Activated CD4-positive, CD25-positive, alpha-beta regulatory T cell treated with anti-CD3 and anti-CD28 coated beads, Interleukin-2, amount 50 U/mL, for 24 hours (primary cell): ENCODE results near the gene ZFAND6.

Source experiments
- ATAC-seq, 2 donors: fragments of 150-1000 bp; cut with Tn5 transposase; one replicate each; pipeline ENCODE4 v1.10.0; 2021; ENCODE audit warnings: mild to moderate bottlenecking in 1 of 2, moderate library complexity in 1 of 2

Gene ZFAND6

DNA sequence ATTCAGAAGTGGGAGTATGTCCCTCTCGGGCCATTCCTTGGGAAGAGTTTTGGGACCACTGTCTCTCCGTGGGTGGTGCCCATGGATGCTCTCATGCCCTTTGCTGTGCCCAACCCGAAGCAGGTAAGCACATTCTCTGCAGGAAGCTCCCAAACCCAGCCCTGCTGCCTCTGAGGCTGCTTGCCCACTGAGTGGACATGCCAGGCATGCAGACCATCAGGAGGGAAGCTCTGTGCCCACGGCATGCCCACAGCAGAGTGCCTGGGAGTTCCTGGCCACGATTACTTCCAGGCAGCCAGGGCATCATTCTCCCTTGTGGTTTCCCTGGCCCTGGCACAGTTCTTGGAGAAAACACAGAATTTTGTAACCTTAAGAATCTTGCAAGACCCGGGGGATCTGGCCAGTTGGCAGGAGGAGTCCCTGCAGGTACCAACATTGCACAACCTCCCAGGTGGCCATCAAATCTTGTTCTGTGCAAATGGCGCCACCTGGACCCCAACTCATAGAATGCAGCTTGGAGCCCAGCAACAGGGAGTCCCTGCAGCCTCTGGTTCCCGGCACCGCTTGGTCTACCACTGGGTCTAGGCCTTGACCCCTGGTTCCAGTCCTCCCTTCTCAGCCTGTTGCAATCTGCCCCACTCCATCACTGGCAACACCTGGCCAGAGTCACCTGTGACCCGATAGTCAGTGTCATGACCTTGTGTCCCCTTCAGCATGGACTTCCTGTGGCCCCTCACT, 113.7 kb downstream of the ZFAND6 start:
- ATAC-seq: peak; percentile 77 to 78

DNA sequence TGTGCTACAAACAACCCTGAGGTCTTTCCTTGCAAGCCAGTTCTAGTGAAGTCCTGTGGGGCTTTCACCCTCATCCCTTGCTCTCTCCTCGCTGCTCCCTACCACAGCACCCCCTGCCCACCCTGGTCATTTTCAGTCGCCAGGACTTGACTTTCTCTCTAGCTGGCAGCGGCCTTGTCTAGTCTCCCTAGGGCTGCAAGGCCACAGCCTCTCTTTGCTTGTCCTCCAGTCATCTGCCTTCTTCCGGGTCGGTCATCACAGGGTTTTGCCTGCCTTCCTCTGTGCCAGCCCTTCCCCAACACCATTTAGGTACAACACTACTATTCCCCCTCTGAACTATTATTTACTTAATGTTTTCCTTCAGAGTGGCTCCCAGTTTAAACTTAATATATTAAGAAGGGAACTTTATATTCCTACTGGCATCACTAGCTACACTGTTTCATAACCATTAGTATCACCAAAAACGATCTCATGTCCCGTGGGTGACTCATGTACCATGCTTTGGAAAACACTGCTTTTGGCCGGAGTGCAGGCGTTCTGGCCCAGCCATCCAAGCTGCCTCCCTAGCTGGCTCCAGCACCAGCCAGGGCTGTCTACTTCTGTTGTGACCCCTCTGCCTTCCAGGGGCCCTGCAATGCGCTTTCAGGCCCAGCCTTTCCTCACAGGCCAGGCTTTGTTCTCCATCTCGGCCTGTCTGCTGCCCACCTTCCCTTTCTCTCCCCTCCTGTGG, 114.7 kb downstream of the ZFAND6 start:
- no peak for ATAC-seq

DNA sequence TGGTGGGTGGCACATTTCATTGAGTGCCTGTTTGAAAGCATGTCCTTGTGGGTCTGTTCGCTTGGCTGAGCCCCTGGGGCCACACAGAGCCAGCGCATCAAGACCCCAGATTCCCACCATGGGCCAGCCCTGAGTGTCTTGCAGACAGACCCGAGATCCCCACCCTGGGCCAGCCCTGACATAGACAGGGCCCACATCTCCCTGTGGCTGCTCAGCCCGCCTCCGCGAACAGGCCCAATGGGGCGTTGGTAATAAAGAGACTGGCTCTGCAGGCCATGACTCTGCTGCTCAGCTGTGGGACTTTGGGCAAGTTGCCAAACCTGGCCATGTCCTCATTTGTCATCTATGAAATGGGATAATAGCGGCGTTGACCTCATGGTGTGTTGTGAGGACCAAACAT, 116.0 kb downstream of the ZFAND6 start:
- ATAC-seq: no peak

DNA sequence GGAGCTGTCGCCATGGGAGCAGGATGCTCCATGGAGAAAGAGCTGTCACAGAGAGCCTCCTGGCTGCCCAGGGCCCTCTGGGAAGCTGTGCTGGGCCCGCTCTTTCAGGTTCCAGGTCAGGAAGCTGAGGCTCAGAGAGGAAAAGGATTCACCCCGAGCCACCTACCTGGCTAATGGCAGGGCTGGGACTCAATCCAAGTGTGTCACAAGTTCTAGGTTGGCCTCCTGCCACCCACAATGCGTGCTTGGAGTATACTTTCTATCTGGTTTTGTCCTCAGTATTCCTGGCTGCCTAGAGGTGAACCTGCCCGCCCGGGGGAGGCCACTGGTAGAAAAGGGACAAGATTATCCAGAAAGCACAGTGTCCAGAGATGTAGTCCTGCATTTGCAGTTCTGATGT, 117.0 kb downstream of the ZFAND6 start:
- ATAC-seq: no peak

DNA sequence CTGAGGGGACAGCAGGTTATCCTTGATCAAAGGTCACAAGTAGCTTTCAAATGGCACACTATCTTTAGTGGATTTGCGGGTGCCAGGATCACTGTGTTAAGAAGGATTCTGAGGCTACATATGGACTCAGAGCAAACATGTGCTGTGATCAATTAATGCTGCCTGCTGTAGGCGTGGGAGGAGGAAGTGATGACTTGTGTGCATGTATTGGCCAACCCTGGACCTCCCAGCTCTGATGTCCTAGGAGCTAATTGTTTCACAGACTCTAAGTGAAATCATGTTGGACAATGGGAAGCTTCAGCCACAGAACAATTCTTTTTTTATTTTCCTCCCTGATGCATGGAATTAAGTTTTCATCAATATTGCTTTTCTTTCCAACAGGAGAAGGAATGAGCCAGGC, 117.7 kb downstream of the ZFAND6 start:
- ATAC-seq: no peak

DNA sequence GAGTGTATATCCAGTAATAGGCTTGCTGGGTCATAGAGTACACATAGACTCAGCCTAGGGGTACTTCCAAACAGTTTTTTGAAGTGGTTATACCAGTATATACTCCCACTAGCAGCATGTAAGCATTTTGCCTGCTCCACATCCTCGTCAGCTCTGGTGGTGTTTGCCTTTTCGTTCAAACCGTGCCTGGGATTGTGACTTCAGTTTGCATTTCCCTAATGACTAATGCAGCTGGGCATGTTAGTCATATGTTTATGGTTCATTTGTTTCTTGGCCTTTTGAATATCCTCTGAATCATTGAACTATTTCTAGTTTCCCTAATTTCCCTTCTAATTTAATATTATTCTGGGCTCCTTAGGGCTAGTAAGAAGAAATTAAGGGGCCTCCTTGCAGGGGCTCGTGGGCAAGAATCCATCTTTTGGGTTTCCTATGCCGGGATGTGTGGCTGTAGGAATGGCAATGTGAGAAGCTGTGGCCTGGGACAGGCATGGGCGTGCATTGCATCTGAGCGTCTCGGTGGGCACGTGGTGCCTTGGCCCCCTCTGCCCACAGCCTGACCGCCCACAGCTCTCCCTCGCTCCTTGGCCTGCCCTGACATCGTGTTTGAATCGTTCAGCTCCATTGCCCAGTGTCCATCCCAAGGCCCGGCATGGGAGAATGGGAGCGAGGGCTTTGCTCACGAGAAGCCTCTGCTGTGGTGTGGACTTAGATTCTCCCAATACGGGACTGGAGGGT, 119.7 kb downstream of the ZFAND6 start:
- ATAC-seq: no peak

DNA sequence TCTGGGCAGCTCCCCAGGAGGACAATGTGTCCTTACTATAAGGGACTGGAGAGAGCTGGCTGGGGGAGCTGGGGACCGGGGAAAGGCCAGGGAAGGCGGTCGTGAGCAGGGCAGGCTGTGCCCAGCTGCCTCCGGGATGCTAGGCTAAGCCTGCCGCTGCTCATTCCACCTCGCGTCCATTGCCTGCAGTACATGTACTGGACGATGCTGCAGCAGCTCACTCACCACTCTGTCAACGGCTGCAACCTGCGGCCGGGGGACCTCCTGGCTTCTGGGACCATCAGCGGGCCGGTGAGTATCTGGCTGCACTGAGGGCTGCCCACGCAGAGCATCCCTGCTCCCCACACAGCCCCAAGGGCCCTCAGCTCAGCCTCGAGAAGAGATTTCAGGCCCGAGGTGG, 120.5 kb downstream of the ZFAND6 start:
- no peak for ATAC-seq

DNA sequence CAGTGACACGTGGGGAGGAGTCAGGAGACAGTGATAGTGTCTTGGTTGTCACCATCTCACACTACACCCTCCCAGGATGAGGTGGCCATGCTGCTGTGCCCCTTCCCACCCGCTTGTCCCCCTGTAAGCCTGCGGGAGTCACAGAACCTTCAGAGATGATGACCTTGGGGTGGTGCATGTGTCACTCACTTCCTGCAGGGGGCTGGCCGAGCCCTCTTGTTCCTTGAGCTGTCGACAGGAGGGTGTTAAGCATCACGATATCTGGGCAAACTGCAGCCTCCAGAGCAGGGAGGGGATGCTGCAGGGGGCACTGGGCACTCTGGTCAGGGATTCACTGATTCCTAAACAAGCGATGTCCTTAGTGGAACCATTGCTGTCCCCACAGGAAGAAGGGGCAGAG, 121.0 kb downstream of the ZFAND6 start:
- no peak for ATAC-seq

DNA sequence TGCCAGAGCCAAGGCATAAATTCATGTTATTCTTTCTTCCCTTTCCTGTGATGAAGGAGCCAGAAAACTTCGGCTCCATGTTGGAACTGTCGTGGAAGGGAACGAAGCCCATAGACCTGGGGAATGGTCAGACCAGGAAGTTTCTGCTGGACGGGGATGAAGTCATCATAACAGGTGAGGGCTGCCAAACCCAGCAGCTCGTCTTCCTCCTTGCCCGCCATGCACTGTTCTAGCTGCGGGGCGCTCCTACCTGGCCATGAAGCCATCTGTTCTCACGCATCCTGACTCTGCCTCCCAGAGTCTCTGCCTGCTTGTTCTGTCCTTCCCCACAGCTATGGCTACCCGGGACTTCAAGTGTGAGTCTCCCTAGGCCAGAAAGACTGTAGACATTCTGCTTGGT, 121.5 kb downstream of the ZFAND6 start:
- no peak for ATAC-seq

DNA sequence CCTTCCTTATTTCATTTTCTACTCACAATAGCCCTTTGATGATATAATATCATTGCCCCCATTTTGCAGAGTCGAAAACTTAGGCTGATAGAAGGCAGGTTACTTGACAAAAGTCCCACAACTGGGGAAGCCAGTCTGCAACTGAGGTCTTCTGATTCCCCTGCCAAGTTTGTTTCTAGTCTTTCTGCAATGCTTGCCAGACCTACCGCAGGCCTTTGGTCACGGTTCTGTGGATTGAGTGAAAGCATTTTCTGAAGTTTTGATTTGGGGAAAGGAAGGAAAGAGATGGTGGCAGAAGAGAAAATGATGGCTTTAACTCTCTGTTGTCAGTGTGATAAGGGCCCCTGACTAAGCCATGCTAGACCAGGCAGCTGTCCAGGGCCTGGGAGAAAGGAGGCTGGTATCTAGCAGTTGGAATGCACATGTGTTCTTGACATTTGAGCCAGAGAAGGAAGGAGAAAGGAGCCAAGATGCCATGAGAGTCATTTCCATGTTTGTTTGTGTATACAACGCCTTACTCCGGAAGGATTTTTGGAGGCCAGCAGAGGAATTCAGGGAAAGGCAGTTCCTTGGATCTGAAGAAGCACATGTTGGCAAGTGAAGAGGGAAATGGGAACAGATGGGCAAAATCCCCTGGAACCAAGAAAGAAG, 123.3 kb downstream of the ZFAND6 start:
- ATAC-seq: no peak

DNA sequence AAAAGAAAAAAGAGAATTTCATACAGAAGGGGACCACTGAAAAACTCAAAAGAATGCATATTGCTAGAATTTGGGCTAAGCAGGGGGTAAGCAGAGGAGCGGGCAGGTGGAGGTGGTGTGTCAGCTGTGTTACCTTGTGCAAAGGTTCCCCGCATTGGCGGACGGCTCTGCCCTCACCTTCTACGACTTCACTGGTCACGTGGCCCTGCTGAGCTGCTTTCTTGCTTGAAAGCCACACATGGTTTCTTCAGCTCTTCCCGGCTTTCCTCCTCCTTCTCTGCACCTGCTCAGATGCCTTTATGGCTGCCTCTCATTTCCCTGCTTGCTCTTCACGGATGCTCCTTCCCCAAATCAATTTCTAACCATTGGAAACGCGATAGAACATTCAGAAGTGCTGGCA, 123.8 kb downstream of the ZFAND6 start:
- no peak for ATAC-seq

DNA sequence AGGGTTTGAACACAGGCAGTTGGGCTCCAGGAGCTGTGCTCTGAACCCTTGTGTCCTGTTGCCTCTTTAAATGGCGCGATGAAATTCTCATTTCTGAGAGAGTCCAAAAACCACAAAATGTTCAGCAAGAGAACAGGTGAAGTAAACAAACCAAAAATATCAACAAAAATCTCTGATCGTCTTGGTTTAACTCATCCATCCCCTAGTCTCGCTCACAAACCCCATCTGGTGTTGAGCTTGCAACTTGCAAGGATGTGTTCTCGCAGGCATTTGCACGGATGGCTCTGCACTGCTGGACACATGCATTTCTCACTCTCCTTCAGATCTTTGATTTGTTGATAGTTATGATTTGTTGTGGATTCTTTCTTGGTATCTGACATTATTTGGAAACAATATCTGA, 124.4 kb downstream of the ZFAND6 start:
- ATAC-seq: no peak

DNA sequence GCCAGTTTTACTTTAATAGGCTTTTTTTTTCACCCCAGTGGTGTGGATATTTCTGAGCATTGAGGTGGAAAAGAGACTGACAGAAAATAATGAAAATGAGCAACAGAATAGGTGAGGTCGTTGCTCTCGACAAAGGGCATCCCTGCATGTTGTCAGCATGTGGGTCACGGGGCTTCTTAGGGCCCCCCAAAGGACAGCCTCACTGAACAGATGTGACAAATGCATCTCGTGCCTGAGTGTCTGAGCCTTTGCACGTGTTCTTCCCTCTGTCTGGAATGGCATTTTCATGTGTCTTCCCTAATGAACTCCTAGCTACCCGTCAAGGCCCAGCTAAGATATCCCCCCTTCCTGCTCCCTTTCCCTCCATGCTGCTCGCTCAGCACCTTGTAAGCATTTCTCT, 125.1 kb downstream of the ZFAND6 start:
- ATAC-seq: no peak

DNA sequence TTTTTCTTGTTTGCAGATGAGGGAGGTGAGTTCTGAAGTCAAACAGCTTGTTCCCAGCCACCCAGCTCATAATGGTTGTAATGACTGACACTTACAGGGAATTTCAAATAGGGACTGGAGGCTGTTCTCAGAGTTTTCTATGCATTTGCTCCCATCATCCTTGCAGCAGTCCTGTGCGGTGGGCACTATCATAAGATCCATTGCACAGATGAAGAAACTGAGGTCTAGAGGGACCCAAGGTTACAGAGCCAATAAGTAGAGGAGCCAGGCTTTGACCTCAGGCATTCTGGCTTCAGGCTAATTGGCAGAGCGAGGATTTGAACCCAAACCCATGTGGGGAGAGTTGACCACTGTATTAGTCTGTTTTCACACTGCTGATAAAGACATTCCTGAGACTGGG, 125.7 kb downstream of the ZFAND6 start:
- no peak for ATAC-seq

DNA sequence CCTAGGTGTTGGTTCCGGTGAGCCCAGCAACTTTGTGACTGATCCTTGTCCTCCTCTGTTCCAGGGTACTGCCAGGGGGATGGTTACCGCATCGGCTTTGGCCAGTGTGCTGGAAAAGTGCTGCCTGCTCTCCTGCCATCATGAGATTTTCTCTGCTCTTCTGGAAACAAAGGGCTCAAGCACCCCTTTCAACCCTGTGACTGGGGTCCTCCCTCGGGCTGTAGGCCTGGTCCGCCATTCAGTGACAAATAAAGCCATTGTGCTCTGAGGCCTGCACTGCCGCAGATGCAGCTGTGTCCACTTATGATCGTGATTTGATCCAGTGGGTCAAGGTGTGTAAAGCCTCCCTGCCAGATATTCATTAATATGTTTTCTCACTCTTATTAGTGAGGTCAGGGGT, 126.6 kb downstream of the ZFAND6 start:
- no peak for ATAC-seq

DNA sequence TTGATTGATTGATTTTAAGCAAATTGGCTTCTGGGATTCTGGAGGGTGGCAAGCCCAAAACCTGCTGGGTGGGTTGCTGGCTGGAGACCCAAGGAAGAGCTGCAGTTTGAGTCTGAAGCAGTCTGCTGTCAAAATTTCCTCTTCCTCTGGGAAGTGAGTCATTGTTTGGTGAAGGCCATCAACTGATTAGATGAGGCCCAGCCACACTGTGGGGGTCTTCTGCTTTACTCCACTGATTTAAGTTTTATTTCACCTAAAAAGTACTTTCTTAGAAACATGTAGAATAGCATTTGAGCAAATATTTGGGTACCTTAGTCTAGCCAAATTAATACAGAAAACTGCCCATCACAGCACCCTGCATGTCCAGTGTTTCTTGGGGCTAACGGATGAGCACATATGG, 127.1 kb downstream of the ZFAND6 start:
- ATAC-seq: no peak
